Adrenal gland (tissue), 5 donors: ENCODE results near the gene MYO9A.

Experiments
- POLR2A ChIP-seq, 2 donors: fragments of 450-650 bp; IDR thresholded peaks; one replicate each; pipeline ENCODE4 v1.6.1; 2017; ENCODE audit warnings: antibody characterized with exemption in 2 of 2, mild to moderate bottlenecking in 2 of 2, moderate library complexity in 1 of 2
- TF ChIP-seq, protein P1 (sequence below), 6 experiments: fragments of 450-650 bp in 4 of 6; fragments of 200-600 bp in 2 of 6; sonication (generic) in 1 of 6; IDR thresholded peaks; 1 replicate in 5 of 6; 2 replicates in 1 of 6; pipeline versions ENCODE4 v1.5.1 to v1.8.0; 2016 to 2021; ENCODE audit warnings: antibody characterized with exemption in 6 of 6, mild to moderate bottlenecking in 2 of 6, moderate library complexity in 1 of 6
- donor health status: DM: no; HTN: no; CAD: no.

DNA sequence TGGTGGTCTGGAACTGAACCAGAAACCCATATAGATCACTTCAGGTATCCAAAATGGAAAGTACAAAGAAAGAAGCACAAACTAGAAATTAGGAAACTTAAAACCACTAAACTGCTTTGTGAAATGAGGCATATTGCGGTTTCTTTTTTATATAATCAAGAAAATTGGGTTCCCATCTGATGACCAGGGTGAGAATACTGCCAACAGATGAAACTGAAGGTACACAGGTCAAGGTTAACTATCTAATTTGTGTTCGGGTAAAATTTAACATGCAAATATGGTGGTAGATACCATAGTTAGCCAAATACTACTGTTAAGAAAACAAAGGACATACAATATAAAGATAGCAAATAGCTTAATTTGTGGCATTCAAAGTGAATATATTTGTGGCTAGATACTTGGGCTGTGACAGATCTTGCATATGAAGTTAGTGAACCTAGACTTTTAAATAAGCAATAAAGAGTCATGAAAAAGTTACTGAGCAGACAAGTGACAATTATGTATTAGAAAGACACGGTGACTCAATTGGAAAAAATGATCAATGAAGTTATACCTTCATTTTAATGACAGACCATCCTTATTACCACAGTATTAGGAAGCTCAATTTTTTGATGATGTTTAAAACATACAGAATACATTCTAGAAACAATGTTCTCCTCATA lies 180.2 kb downstream of the MYO9A start:
- TF ChIP-seq, protein P1, sequence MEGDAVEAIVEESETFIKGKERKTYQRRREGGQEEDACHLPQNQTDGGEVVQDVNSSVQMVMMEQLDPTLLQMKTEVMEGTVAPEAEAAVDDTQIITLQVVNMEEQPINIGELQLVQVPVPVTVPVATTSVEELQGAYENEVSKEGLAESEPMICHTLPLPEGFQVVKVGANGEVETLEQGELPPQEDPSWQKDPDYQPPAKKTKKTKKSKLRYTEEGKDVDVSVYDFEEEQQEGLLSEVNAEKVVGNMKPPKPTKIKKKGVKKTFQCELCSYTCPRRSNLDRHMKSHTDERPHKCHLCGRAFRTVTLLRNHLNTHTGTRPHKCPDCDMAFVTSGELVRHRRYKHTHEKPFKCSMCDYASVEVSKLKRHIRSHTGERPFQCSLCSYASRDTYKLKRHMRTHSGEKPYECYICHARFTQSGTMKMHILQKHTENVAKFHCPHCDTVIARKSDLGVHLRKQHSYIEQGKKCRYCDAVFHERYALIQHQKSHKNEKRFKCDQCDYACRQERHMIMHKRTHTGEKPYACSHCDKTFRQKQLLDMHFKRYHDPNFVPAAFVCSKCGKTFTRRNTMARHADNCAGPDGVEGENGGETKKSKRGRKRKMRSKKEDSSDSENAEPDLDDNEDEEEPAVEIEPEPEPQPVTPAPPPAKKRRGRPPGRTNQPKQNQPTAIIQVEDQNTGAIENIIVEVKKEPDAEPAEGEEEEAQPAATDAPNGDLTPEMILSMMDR (IDR thresholded peaks at IDR 0.05) = no peak
- no peak for TF ChIP-seq POLR2A (IDR thresholded peaks at IDR 0.05)
